Measurements from ENCODE around the gene ZFYVE9. TPM values are rescaled to one million over a fixed set of nuclear protein-coding genes. Genes with fewer than 3 reads are reported as not detected.

Gene ZFYVE9
- total RNA-seq, 1 experiment from 2014 or later: 28.4 TPM

- H4K91ac ChIP-seq (ENCODE audit: insufficient read length, low read depth, low read length): no peak overlapping the region
- peaks cover 18 to 21% (median 20%) of the 10 kb centered on the region in 3 experiments for H3K36me3 Mint-ChIP-seq (ENCODE audit: insufficient read depth in 1 of 3, low read depth in 3 of 3)
- H3K23me2 ChIP-seq (ENCODE audit: insufficient read length, low read depth, low read length, poor library complexity, severe bottlenecking): no peaks in the 10 kb centered on the region
- H2AFZ ChIP-seq (ENCODE audit: low read length): no peak overlapping the region
- no peak overlapping the region for H3K4ac ChIP-seq (ENCODE audit: low read depth, low read length)
- no peak overlapping the region for H3K18ac ChIP-seq (ENCODE audit: insufficient read length, low read depth, low read length)
- H3K23ac ChIP-seq (ENCODE audit: insufficient read length, low read depth, low read length): no peak overlapping the region
- H3K9me3 ChIP-seq (ENCODE audit: control insufficient read depth, low read depth, low read length): peaks cover 8% of the 10 kb centered on the region
- H3K9me3 Mint-ChIP-seq: peaks cover 23 to 26% of the 10 kb centered on the region in 2 experiments
- no peak for DNase-seq
- H2BK15ac ChIP-seq (ENCODE audit: low read depth, low read length): no peak overlapping the region
- no peak overlapping the region for H2BK5ac ChIP-seq (ENCODE audit: insufficient read length, low read length)
- no peak overlapping the region for H2AK5ac ChIP-seq (ENCODE audit: insufficient read length, low read length)
- no peak overlapping the region; a peak in 1 of 7 replicates for H3K27ac Mint-ChIP-seq
- 100% methylated on average over 2 of the region's 3 CpGs for WGBS (ENCODE audit: extremely low coverage, insufficient read length, low lambda C conversion rate)
- no peak overlapping the region for H2BK20ac ChIP-seq (ENCODE audit: low read depth, low read length, poor library complexity, severe bottlenecking)
- H3T11ph ChIP-seq (ENCODE audit: low read length): no peak overlapping the region
- H3K4me2 ChIP-seq (ENCODE audit: insufficient read depth, insufficient read length, low read length): no peak overlapping the region
- no peak overlapping the region for H3K56ac ChIP-seq (ENCODE audit: insufficient read length, low read depth, low read length)
- no peaks in the 10 kb centered on the region for H3K79me1 ChIP-seq (ENCODE audit: insufficient read depth, low read depth, low read length, poor library complexity, severe bottlenecking)
- no peaks in the 10 kb centered on the region for H3K79me2 ChIP-seq (ENCODE audit: insufficient read depth, low read length)
- H3K4me1 Mint-ChIP-seq: peaks cover 4 to 6% of the 10 kb centered on the region in 2 experiments; a peak in 3 of 4 replicates
- H3K27ac ChIP-seq (ENCODE audit: insufficient read length, low read depth, low read length): no peak overlapping the region
- no peaks in the 10 kb centered on the region for H4K20me1 ChIP-seq (ENCODE audit: control insufficient read depth, insufficient read depth, insufficient read length)
- H4K5ac ChIP-seq (ENCODE audit: insufficient read length, low read depth, low read length): no peak overlapping the region
- no peak for TF ChIP-seq CTCF (conservative IDR thresholded peaks at IDR 0.05)
- no peak overlapping the region for H2BK12ac ChIP-seq (ENCODE audit: insufficient read length, low read depth, low read length)
- no peak overlapping the region for H3K14ac ChIP-seq (ENCODE audit: insufficient read depth, low read length)
- H3K4me1 ChIP-seq (ENCODE audit: insufficient read depth, low read length): no peaks in the 10 kb centered on the region
- H3K27me3 ChIP-seq (ENCODE audit: insufficient read depth, low read length): no peaks in the 10 kb centered on the region
- H3K27me3 Mint-ChIP-seq (ENCODE audit: low read depth): no peaks in the 10 kb centered on the region; the same call in 1 of the 2 replicates
- H4K8ac ChIP-seq (replicated peaks; ENCODE audit: insufficient read length, low read depth, low read length): no peak overlapping the region
- no peak overlapping the region for H3K4me3 Mint-ChIP-seq
- H2BK120ac ChIP-seq (ENCODE audit: low read depth, low read length, poor library complexity, severe bottlenecking): no peak overlapping the region
- no peak overlapping the region for H3K9ac ChIP-seq (ENCODE audit: extremely low read depth, insufficient read length, low read length)
Measured at GRCh38 chr1:52182874-52183400, 41.0 kb downstream of the ZFYVE9 start.
